K562 (cell line): ENCODE results near the gene AKT1S1. TPM values are rescaled to one million over a fixed set of nuclear protein-coding genes. Genes with fewer than 3 reads are reported as not detected.

Experiments used
- DMBX1 ChIP-seq: fragments of 250-450 bp; sonication (Bioruptor Pico); IDR thresholded peaks from 2 replicates; pipeline ENCODE4 v1.8.0; 2022; ENCODE audit warnings: inconsistent platforms, mild to moderate bottlenecking, moderate library complexity, borderline replicate concordance
- ELK3 ChIP-seq: fragments of 450-650 bp; formaldehyde crosslinking; IDR thresholded peaks from 2 replicates; pipeline ENCODE4 v1.4.0; 2020; ENCODE audit warnings: mild to moderate bottlenecking
- FOXM1 ChIP-seq, 2 experiments: fragments of 450-650 bp in 1 of 2; sonication (generic) in 1 of 2; formaldehyde crosslinking in 1 of 2; IDR thresholded peaks; 2 replicates each; pipeline versions ENCODE4 v1.6.1 to v1.9.0; 2017 to 2022; ENCODE audit warnings: low read depth in 2 of 2, mild to moderate bottlenecking in 2 of 2, missing genetic modification reagents in 1 of 2, moderate library complexity in 1 of 2
- HDAC1 ChIP-seq, 2 experiments: fragments of 450-650 bp; IDR thresholded peaks; 2 replicates each; pipeline ENCODE4 v1.6.1; 2016 to 2017; ENCODE audit warnings: inconsistent platforms in 1 of 2, mild to moderate bottlenecking in 1 of 2, moderate library complexity in 1 of 2
- HDAC2 ChIP-seq: fragments of 450-650 bp; IDR thresholded peaks from 2 replicates; pipeline ENCODE4 v1.6.1; 2016; ENCODE audit warnings: mild to moderate bottlenecking
- HLTF ChIP-seq: fragments of 450-650 bp; IDR thresholded peaks from 2 replicates; pipeline ENCODE4 v1.6.1; 2016
- MAZ ChIP-seq, 2 experiments: fragments of 450-650 bp in 1 of 2; sonication (generic) in 1 of 2; formaldehyde crosslinking; IDR thresholded peaks in 1 of 2; conservative IDR thresholded peaks in 1 of 2; 2 replicates each; pipeline versions ENCODE4 v1.4.0 to v1.5.0; 2020; ENCODE audit warnings: mild to moderate bottlenecking in 1 of 2, missing genetic modification reagents in 1 of 2
- MTA3 ChIP-seq: fragments of 450-650 bp; formaldehyde crosslinking; IDR thresholded peaks from 2 replicates; pipeline ENCODE4 v1.6.1; 2017; ENCODE audit warnings: mild to moderate bottlenecking, borderline replicate concordance
- POLR2AphosphoS5 ChIP-seq: IDR thresholded peaks from 2 replicates; pipeline ENCODE4 v1.6.1; 2011; ENCODE audit warnings: mild to moderate bottlenecking, low read depth, low read length, moderate library complexity; ENCODE audit not compliant: control insufficient read depth, insufficient read depth
- SIN3A ChIP-seq, 2 experiments: fragments of 150-350 bp in 1 of 2; IDR thresholded peaks; 2 replicates each; pipeline ENCODE4 v1.6.1; 2011 to 2016; ENCODE audit warnings: borderline replicate concordance in 2 of 2, low read depth in 2 of 2, low read length in 2 of 2, mild to moderate bottlenecking in 2 of 2, moderate library complexity in 2 of 2; ENCODE audit not compliant: control insufficient read depth in 1 of 2
- SMARCA5 ChIP-seq: fragments of 450-650 bp; IDR thresholded peaks from 2 replicates; pipeline ENCODE4 v1.6.1; 2016
- TFE3 ChIP-seq: fragments of 450-650 bp; formaldehyde crosslinking; IDR thresholded peaks from 2 replicates; pipeline ENCODE4 v1.4.0; 2020; ENCODE audit warnings: mild to moderate bottlenecking, mixed read lengths
- ZBTB40 ChIP-seq, 2 experiments: fragments of 450-650 bp in 1 of 2; sonication (generic) in 1 of 2; formaldehyde crosslinking in 1 of 2; IDR thresholded peaks; 2 replicates each; pipeline versions ENCODE4 v1.7.1 to v1.9.0; 2016 to 2022; ENCODE audit warnings: inconsistent platforms in 1 of 2, mild to moderate bottlenecking in 1 of 2, missing genetic modification reagents in 1 of 2
- polyA plus RNA-seq, 8 experiments: library from polyadenylated mRNA; depleted of rRNA in 4 of 8; stranded (reverse) in 5 of 8; unstranded in 3 of 8; fragments of >200 nt; fragmentation: Nextera tagmentation in 2 of 8; fragmentation: Illumina TruSeq in 1 of 8; extraction: Ambion mirVana in 2 of 8; extraction: Trizol in 1 of 8; gene quantifications; 2 replicates each; pipeline versions ENCODE4 v1.2.1 to v1.2.3, GENCODE V29; 2011 to 2014; ENCODE audit warnings: inconsistent platforms in 1 of 8, missing spikeins in 1 of 8
- total RNA-seq, 7 experiments: library from RNA; depleted of rRNA in 6 of 7; stranded (reverse); fragments of >200 nt in 6 of 7; fragmentation: Illumina TruSeq in 2 of 7; extraction: Trizol in 2 of 7; gene quantifications; 2 replicates each; pipeline versions ENCODE4 v1.2.1 to v1.2.3, GENCODE V29; 2011 to 2021; ENCODE audit warnings: low replicate concordance in 1 of 7

AKT1S1 gene
- total and polyA plus RNA-seq, 9 of the 15 experiments (the other 6 are each of a cell fraction or from before 2014, with no cell fraction given) = 1.2 to 50.3 (median 17.1) TPM

- TF ChIP-seq TFE3 (CRISPR knock-in tag) = peak; percentile 2; the same call in 1 of the 2 replicates
- 0 out of 2 replicates have a peak, but pooled peaks have one; percentile 32 for TF ChIP-seq FOXM1 (IDR thresholded peaks at IDR 0.05; ENCODE audit: low read depth)
- TF ChIP-seq FOXM1 (CRISPR knock-in tag; IDR thresholded peaks at IDR 0.05; ENCODE audit: low read depth) = no peak
- 0 out of 2 replicates have a peak, but pooled peaks have one; percentile 17 for TF ChIP-seq ELK3
- TF ChIP-seq SMARCA5 = peak; percentile 76; the same call in 1 of the 2 replicates
- peak; percentile 75; the same call in 1 of the 2 replicates for TF ChIP-seq MTA3
- TF ChIP-seq HDAC1 (IDR thresholded peaks at IDR 0.05) = peak in 1 of 2 experiments; percentile 75; a peak in 2 of 4 replicates
- TF ChIP-seq POLR2AphosphoS5 = 0 out of 2 replicates have a peak, but pooled peaks have one; percentile 14
- TF ChIP-seq HLTF = 0 out of 2 replicates have a peak, but pooled peaks have one; percentile 42
- peak; percentile 41 to 54 for TF ChIP-seq MAZ (CRISPR knock-in tag; conservative IDR thresholded peaks at IDR 0.05 in 1 of 2, IDR thresholded peaks at IDR 0.05 in 1 of 2)
- TF ChIP-seq HDAC2 = 0 out of 2 replicates have a peak, but pooled peaks have one; percentile 17
- TF ChIP-seq SIN3A (IDR thresholded peaks at IDR 0.05; ENCODE audit: borderline replicate concordance in 2 of 2, control insufficient read depth in 1 of 2, low read depth in 2 of 2, low read length in 2 of 2) = peak; percentile 42 to 75; a peak in 3 of 4 replicates
- TF ChIP-seq DMBX1 (CRISPR knock-in tag) = peak; percentile 48; the same call in 1 of the 2 replicates
- TF ChIP-seq ZBTB40 (IDR thresholded peaks at IDR 0.05) = peak; percentile 89
- TF ChIP-seq ZBTB40 (CRISPR knock-in tag; IDR thresholded peaks at IDR 0.05) = no peak
Measured at GRCh38 chr19:49876422-49877019, 634 bp downstream of the AKT1S1 start (continued).
